ENCODE data around the gene PZP.
"Not testable (repeated sequence)": the region's sequence is repeated elsewhere in the genome, so short reads cannot be mapped to it uniquely, and the experiment has no call there.

Gene PZP

GRCh38 chr12:9184276-9184675 lies 23.9 kb downstream of the PZP start:
- no peak for DNase-seq (ENCODE audit: low read depth, low spot score)

GRCh38 chr12:9180810-9181209 lies 27.4 kb downstream of the PZP start:
- DNase-seq (ENCODE audit: low read depth, low spot score) = no peak

- no peak for DNase-seq (ENCODE audit: low read depth, low spot score)
Observed at GRCh38 chr12:9179781-9180180, 28.4 kb downstream of the PZP start.

- no peak for DNase-seq (ENCODE audit: low read depth, low spot score)
Observed at GRCh38 chr12:9169979-9170634, 38.1 kb downstream of the PZP start.

GRCh38 chr12:9167345-9167744 lies 40.9 kb downstream of the PZP start:
- DNase-seq (ENCODE audit: low read depth, low spot score) = not testable (repeated sequence)

- DNase-seq (ENCODE audit: low read depth, low spot score) = no peak
Observed at GRCh38 chr12:9163392-9163791, 44.8 kb downstream of the PZP start.

- no peak for DNase-seq (ENCODE audit: low read depth, low spot score)
Observed at GRCh38 chr12:9156119-9156518, 52.1 kb downstream of the PZP start.

GRCh38 chr12:9149372-9149771 lies 58.8 kb downstream of the PZP start:
- DNase-seq (ENCODE audit: low read depth, low spot score) = no peak

- no peak for DNase-seq (ENCODE audit: low read depth, low spot score)
Observed at GRCh38 chr12:9148926-9149325, 59.3 kb downstream of the PZP start.

GRCh38 chr12:9147461-9147860 lies 60.7 kb downstream of the PZP start:
- no peak for DNase-seq (ENCODE audit: low read depth, low spot score)

- no peak for DNase-seq (ENCODE audit: low read depth, low spot score)
Observed at GRCh38 chr12:9144730-9145106, 63.5 kb downstream of the PZP start.

- DNase-seq (ENCODE audit: low read depth, low spot score) = no peak
Observed at GRCh38 chr12:9143929-9144729, 64.1 kb downstream of the PZP start.

- DNase-seq (ENCODE audit: low read depth, low spot score) = no peak
Observed at GRCh38 chr12:9143137-9143536, 65.1 kb downstream of the PZP start.

GRCh38 chr12:9139588-9140290 lies 68.5 kb downstream of the PZP start:
- DNase-seq (ENCODE audit: low read depth, low spot score) = not testable (repeated sequence)

GRCh38 chr12:9135903-9136310 lies 72.3 kb downstream of the PZP start:
- DNase-seq (ENCODE audit: low read depth, low spot score) = no peak

GRCh38 chr12:9134981-9135628 lies 73.1 kb downstream of the PZP start:
- no peak for DNase-seq (ENCODE audit: low read depth, low spot score)

GRCh38 chr12:9133216-9133916 lies 74.8 kb downstream of the PZP start:
- no peak for DNase-seq (ENCODE audit: low read depth, low spot score)

GRCh38 chr12:9132008-9132535 lies 76.1 kb downstream of the PZP start:
- no peak for DNase-seq (ENCODE audit: low read depth, low spot score)

- DNase-seq (ENCODE audit: low read depth, low spot score) = no peak
Observed at GRCh38 chr12:9130244-9130643, 78.0 kb downstream of the PZP start.

- DNase-seq (ENCODE audit: low read depth, low spot score) = no peak
Observed at GRCh38 chr12:9127936-9128663, 80.1 kb downstream of the PZP start.

GRCh38 chr12:9127484-9127883 lies 80.7 kb downstream of the PZP start:
- DNase-seq (ENCODE audit: low read depth, low spot score) = no peak

Data from activated naive CD8-positive, alpha-beta T cell treated with anti-CD3 and anti-CD28 coated beads, Interleukin-2, amount 50 U/mL, for 16 hours (primary cell).